ENCODE results near the gene INTS4.
"Not testable (repeated sequence)": the region's sequence is repeated elsewhere in the genome, so short reads cannot be mapped to it uniquely, and the experiment has no call there.

Gene INTS4

GRCh38 chr11:77994434-77995362, at the start of gene INTS4:
Gene INTS4, minus strand, starts transcription at chr11:77994668. Its CDS starts 25 bp downstream, at chr11:77994643.
- DNase-seq (ENCODE audit: low spot score), result peak; percentile 100

GRCh38 chr11:78041843-78042440, 47.5 kb upstream of the INTS4 start:
- no peak for DNase-seq (ENCODE audit: low spot score)

- DNase-seq (ENCODE audit: low spot score), result not testable (repeated sequence)
Observed at GRCh38 chr11:78041380-78041719, 46.9 kb upstream of the INTS4 start.

- DNase-seq (ENCODE audit: low spot score), result no peak
Observed at GRCh38 chr11:78040691-78041379, 46.4 kb upstream of the INTS4 start.

GRCh38 chr11:78039919-78040671, 45.6 kb upstream of the INTS4 start:
- peak; percentile 45 for DNase-seq (ENCODE audit: low spot score)

GRCh38 chr11:78039391-78039918, 45.0 kb upstream of the INTS4 start:
- DNase-seq (ENCODE audit: low spot score), result no peak

GRCh38 chr11:78038697-78039313, 44.3 kb upstream of the INTS4 start:
- no peak for DNase-seq (ENCODE audit: low spot score)

- no peak for DNase-seq (ENCODE audit: low spot score)
Observed at GRCh38 chr11:78037825-78038620, 43.6 kb upstream of the INTS4 start.

- DNase-seq (ENCODE audit: low spot score), result no peak
Observed at GRCh38 chr11:78037056-78037455, 42.6 kb upstream of the INTS4 start.

GRCh38 chr11:78036313-78036712, 41.8 kb upstream of the INTS4 start:
- no peak for DNase-seq (ENCODE audit: low spot score)

- DNase-seq (ENCODE audit: low spot score), result no peak
Observed at GRCh38 chr11:78034623-78035022, 40.2 kb upstream of the INTS4 start.

- DNase-seq (ENCODE audit: low spot score), result no peak
Observed at GRCh38 chr11:78033040-78033439, 38.6 kb upstream of the INTS4 start.

GRCh38 chr11:78032090-78032489, 37.6 kb upstream of the INTS4 start:
- DNase-seq (ENCODE audit: low spot score), result no peak

- no peak for DNase-seq (ENCODE audit: low spot score)
Observed at GRCh38 chr11:78031629-78032028, 37.2 kb upstream of the INTS4 start.

- peak; percentile 95 for DNase-seq (ENCODE audit: low spot score)
Observed at GRCh38 chr11:78030429-78031325, 36.2 kb upstream of the INTS4 start.

- DNase-seq (ENCODE audit: low spot score), result not testable (repeated sequence)
Observed at GRCh38 chr11:78028423-78028822, 34.0 kb upstream of the INTS4 start.

- DNase-seq (ENCODE audit: low spot score), result no peak
Observed at GRCh38 chr11:78027759-78028158, 33.3 kb upstream of the INTS4 start.

GRCh38 chr11:78025378-78025777, 30.9 kb upstream of the INTS4 start:
- no peak for DNase-seq (ENCODE audit: low spot score)

GRCh38 chr11:78023426-78023825, 29.0 kb upstream of the INTS4 start:
- no peak for DNase-seq (ENCODE audit: low spot score)

Data from putamen (tissue), 1 donor.